H9 (cell line): ENCODE results near the gene FAM78A. TPM values are rescaled to one million over a fixed set of nuclear protein-coding genes. Genes with fewer than 3 reads are reported as not detected.

Experiments used
- DNase-seq: peaks from one replicate; pipeline ENCODE4 v3.0.0-alpha.2; 2017
- H2AFZ ChIP-seq: one replicate; pipeline ENCODE4 v1.6.1; 2013; ENCODE audit warnings: mild to moderate bottlenecking, low read length, control low read depth, moderate library complexity
- H2AK5ac ChIP-seq: 2 replicates; pipeline ENCODE4 v1.6.1; 2013; ENCODE audit warnings: low read length, control low read depth, mixed read lengths; ENCODE audit not compliant: insufficient read length
- H2BK120ac ChIP-seq: one replicate; pipeline ENCODE4 v1.6.1; 2013; ENCODE audit warnings: low read depth, mild to moderate bottlenecking, low read length, control low read depth, inconsistent platforms; ENCODE audit not compliant: poor library complexity, severe bottlenecking
- H2BK12ac ChIP-seq: 2 replicates; pipeline ENCODE4 v1.6.1; 2013; ENCODE audit warnings: low read length, control low read depth, mixed read lengths, low read depth; ENCODE audit not compliant: insufficient read length
- H2BK15ac ChIP-seq: 2 replicates; pipeline ENCODE4 v1.6.1; 2013; ENCODE audit warnings: low read depth, low read length, control low read depth
- H2BK20ac ChIP-seq: one replicate; pipeline ENCODE4 v1.6.1; 2013; ENCODE audit warnings: low read depth, mild to moderate bottlenecking, low read length, control low read depth, inconsistent platforms; ENCODE audit not compliant: poor library complexity, severe bottlenecking
- H2BK5ac ChIP-seq: 2 replicates; pipeline ENCODE4 v1.6.1; 2013; ENCODE audit warnings: low read length, control low read depth, mixed read lengths; ENCODE audit not compliant: insufficient read length
- H3K14ac ChIP-seq: 2 replicates; pipeline ENCODE4 v1.6.1; 2013; ENCODE audit warnings: low read length, control low read depth; ENCODE audit not compliant: insufficient read depth
- H3K18ac ChIP-seq: 2 replicates; pipeline ENCODE4 v1.6.1; 2013; ENCODE audit warnings: low read depth, mild to moderate bottlenecking, mixed read lengths, low read length, control low read depth; ENCODE audit not compliant: insufficient read length
- H3K23ac ChIP-seq: 2 replicates; pipeline ENCODE4 v1.6.1; 2013; ENCODE audit warnings: low read length, control low read depth, mixed read lengths, low read depth; ENCODE audit not compliant: insufficient read length
- H3K23me2 ChIP-seq: 2 replicates; pipeline ENCODE4 v1.6.1; 2013; ENCODE audit warnings: low read depth, mild to moderate bottlenecking, mixed read lengths, low read length, control low read depth; ENCODE audit not compliant: insufficient read length, poor library complexity, severe bottlenecking
- H3K27ac ChIP-seq: 2 replicates; pipeline ENCODE4 v1.5.1; 2013; ENCODE audit warnings: low read length, control low read depth, mixed read lengths, low read depth; ENCODE audit not compliant: insufficient read length
- H3K27me3 ChIP-seq: 2 replicates; pipeline ENCODE4 v1.6.1; 2013; ENCODE audit warnings: low read length, control low read depth, inconsistent platforms; ENCODE audit not compliant: insufficient read depth
- H3K4ac ChIP-seq: 2 replicates; pipeline ENCODE4 v1.6.1; 2013; ENCODE audit warnings: low read depth, mild to moderate bottlenecking, control low read depth, inconsistent platforms, low read length, moderate library complexity
- H3K4me1 ChIP-seq: 2 replicates; pipeline ENCODE4 v1.6.1; 2013; ENCODE audit warnings: low read length, control low read depth, inconsistent platforms; ENCODE audit not compliant: insufficient read depth
- H3K4me2 ChIP-seq: 2 replicates; pipeline ENCODE4 v1.6.1; 2013; ENCODE audit warnings: low read length, control low read depth, mixed read lengths; ENCODE audit not compliant: insufficient read length, insufficient read depth
- H3K56ac ChIP-seq: 2 replicates; pipeline ENCODE4 v1.6.1; 2013; ENCODE audit warnings: low read depth, mild to moderate bottlenecking, mixed read lengths, low read length, control low read depth; ENCODE audit not compliant: insufficient read length
- H3K79me1 ChIP-seq: 2 replicates; pipeline ENCODE4 v1.6.1; 2013; ENCODE audit warnings: low read depth, mild to moderate bottlenecking, moderate library complexity, low read length, control low read depth, inconsistent platforms; ENCODE audit not compliant: insufficient read depth, poor library complexity, severe bottlenecking
- H3K79me2 ChIP-seq: 2 replicates; pipeline ENCODE4 v1.6.1; 2013; ENCODE audit warnings: low read length, control low read depth, inconsistent platforms; ENCODE audit not compliant: insufficient read depth
- H3K9ac ChIP-seq: 2 replicates; pipeline ENCODE4 v1.6.1; 2013; ENCODE audit warnings: low read length, control low read depth, mixed read lengths; ENCODE audit not compliant: insufficient read length; ENCODE audit errors: extremely low read depth
- H3K9me3 ChIP-seq: one replicate; pipeline ENCODE4 v1.6.1; 2013; ENCODE audit warnings: low read depth, low read length, inconsistent platforms; ENCODE audit not compliant: control insufficient read depth
- H3T11ph ChIP-seq: one replicate; pipeline ENCODE4 v1.6.1; 2013; ENCODE audit warnings: mild to moderate bottlenecking, low read length, control low read depth, inconsistent platforms
- H4K20me1 ChIP-seq: one replicate; pipeline ENCODE4 v1.6.1; 2013; ENCODE audit not compliant: control insufficient read depth, insufficient read length, insufficient read depth
- H4K5ac ChIP-seq: 2 replicates; pipeline ENCODE4 v1.6.1; 2013; ENCODE audit warnings: low read depth, mild to moderate bottlenecking, mixed read lengths, low read length, control low read depth; ENCODE audit not compliant: insufficient read length
- H4K8ac ChIP-seq: replicated peaks from 2 replicates; pipeline ENCODE4 v1.6.1; 2013; ENCODE audit warnings: low read length, control low read depth, mixed read lengths, low read depth; ENCODE audit not compliant: insufficient read length
- H4K91ac ChIP-seq: 2 replicates; pipeline ENCODE4 v1.6.1; 2013; ENCODE audit warnings: low read depth, mild to moderate bottlenecking, moderate library complexity, mixed read lengths, low read length, control low read depth; ENCODE audit not compliant: insufficient read length
- H3K27ac Mint-ChIP-seq, 3 experiments: 2 replicates in 2 of 3; 3 replicates in 1 of 3; pipeline ENCODE4 v1.8.0; 2020 to 2021; ENCODE audit warnings: mixed read lengths in 3 of 3, mild to moderate bottlenecking in 1 of 3, moderate library complexity in 1 of 3
- H3K27me3 Mint-ChIP-seq: 2 replicates; pipeline ENCODE4 v1.8.0; 2021; ENCODE audit warnings: low read depth, mild to moderate bottlenecking, moderate library complexity, mixed read lengths
- H3K36me3 Mint-ChIP-seq, 3 experiments: 2 replicates in 2 of 3; 3 replicates in 1 of 3; pipeline ENCODE4 v1.8.0; 2020 to 2021; ENCODE audit warnings: low read depth in 3 of 3, mixed read lengths in 3 of 3; ENCODE audit not compliant: insufficient read depth in 1 of 3
- H3K4me1 Mint-ChIP-seq, 2 experiments: 2 replicates each; pipeline ENCODE4 v1.8.0; 2020; ENCODE audit warnings: mixed read lengths in 2 of 2
- H3K4me3 Mint-ChIP-seq, 2 experiments: 2 replicates in 1 of 2; 3 replicates in 1 of 2; pipeline ENCODE4 v1.8.0; 2020 to 2021; ENCODE audit warnings: mild to moderate bottlenecking in 2 of 2, mixed read lengths in 2 of 2, moderate library complexity in 1 of 2
- H3K9me3 Mint-ChIP-seq, 2 experiments: 2 replicates in 1 of 2; 3 replicates in 1 of 2; pipeline ENCODE4 v1.8.0; 2020; ENCODE audit warnings: mild to moderate bottlenecking in 2 of 2, mixed read lengths in 2 of 2, moderate library complexity in 1 of 2
- WGBS: extraction: QIAGEN DNeasy Blood & Tissue Kit; methylation state at CpG from one replicate; pipeline ENCODE4 v1.1.7; 2013; ENCODE audit warnings: missing lambda C conversion rate, low lambda C conversion rate, mixed read lengths; ENCODE audit not compliant: insufficient read length; ENCODE audit errors: extremely low coverage; 5-methylcytosine and 5-hydroxymethylcytosine counted together
- total RNA-seq: library from RNA; stranded (reverse); gene quantifications from 2 replicates; pipeline ENCODE4 v1.2.1, GENCODE V29; 2021
- TF ChIP-seq, protein P1 (sequence below): fragments of 200-600 bp; sonication (generic); conservative IDR thresholded peaks from 3 replicates; pipeline ENCODE4 v1.8.0; 2021; ENCODE audit warnings: antibody characterized with exemption, mild to moderate bottlenecking

FAM78A gene
- total RNA-seq, 1 experiment from 2014 or later, result 1.9 TPM

DNA sequence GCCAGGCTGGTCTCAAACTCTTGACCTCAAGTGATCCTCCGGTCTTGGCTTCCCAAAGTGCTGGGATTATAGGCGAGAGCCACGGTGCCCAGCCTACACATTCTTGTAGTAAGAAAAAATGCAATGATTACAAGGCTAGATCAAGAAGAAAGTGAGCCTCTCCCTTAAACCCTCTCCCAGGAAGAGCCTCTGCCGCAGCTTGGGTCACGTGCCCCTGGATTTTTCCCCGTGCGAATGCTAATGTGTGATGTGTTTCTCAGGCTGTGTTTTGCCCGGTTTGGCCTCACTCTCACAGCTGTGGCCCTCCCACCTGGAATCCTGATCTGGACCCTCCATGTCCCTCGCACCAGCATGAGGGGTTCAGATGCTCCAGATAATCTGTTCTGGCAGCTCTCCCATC lies 20.1 kb upstream of the FAM78A start:
- H3K23ac ChIP-seq, result no peak overlapping the region
- H3K27ac ChIP-seq, result no peak overlapping the region
- H3K56ac ChIP-seq, result no peak overlapping the region
- H3K9me3 ChIP-seq, result no peaks in the 10 kb centered on the region
- Mint-ChIP-seq H3K9me3 (no peaks in the 10 kb centered on the region), H3K27me3 (no peaks in the 10 kb centered on the region), H3K4me1 (peaks cover 0 to 2% of the 10 kb centered on the region in 2 experiments; a peak in 2 of 4 replicates), H3K27ac (peak overlapping the region in 1 of 3 experiments; percentile 10; a peak in 1 of 7 replicates), H3K36me3 (no peaks in the 10 kb centered on the region), H3K4me3 (no peak overlapping the region)
- no peak overlapping the region for H2AFZ ChIP-seq
- H4K5ac ChIP-seq, result no peak overlapping the region
- H3K9ac ChIP-seq, result no peak overlapping the region
- no peak overlapping the region for H3K4ac ChIP-seq
- no peaks in the 10 kb centered on the region for H3K79me1 ChIP-seq
- no peaks in the 10 kb centered on the region for H3K79me2 ChIP-seq
- H3T11ph ChIP-seq, result no peak overlapping the region
- H2BK12ac ChIP-seq, result no peak overlapping the region
- H2BK20ac ChIP-seq, result no peak overlapping the region
- WGBS, result no CpG with 5 or more reads among the region's 9 CpGs
- no peak for DNase-seq
- H3K18ac ChIP-seq, result no peak overlapping the region
- H4K20me1 ChIP-seq, result no peaks in the 10 kb centered on the region
- H3K4me1 ChIP-seq, result no peaks in the 10 kb centered on the region
- no peak overlapping the region for H2BK120ac ChIP-seq
- H4K91ac ChIP-seq, result no peak overlapping the region
- H2AK5ac ChIP-seq, result no peak overlapping the region
- TF ChIP-seq, protein P1, sequence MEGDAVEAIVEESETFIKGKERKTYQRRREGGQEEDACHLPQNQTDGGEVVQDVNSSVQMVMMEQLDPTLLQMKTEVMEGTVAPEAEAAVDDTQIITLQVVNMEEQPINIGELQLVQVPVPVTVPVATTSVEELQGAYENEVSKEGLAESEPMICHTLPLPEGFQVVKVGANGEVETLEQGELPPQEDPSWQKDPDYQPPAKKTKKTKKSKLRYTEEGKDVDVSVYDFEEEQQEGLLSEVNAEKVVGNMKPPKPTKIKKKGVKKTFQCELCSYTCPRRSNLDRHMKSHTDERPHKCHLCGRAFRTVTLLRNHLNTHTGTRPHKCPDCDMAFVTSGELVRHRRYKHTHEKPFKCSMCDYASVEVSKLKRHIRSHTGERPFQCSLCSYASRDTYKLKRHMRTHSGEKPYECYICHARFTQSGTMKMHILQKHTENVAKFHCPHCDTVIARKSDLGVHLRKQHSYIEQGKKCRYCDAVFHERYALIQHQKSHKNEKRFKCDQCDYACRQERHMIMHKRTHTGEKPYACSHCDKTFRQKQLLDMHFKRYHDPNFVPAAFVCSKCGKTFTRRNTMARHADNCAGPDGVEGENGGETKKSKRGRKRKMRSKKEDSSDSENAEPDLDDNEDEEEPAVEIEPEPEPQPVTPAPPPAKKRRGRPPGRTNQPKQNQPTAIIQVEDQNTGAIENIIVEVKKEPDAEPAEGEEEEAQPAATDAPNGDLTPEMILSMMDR, result no peak
- H3K27me3 ChIP-seq, result no peaks in the 10 kb centered on the region
- no peak overlapping the region for H2BK5ac ChIP-seq
- H3K23me2 ChIP-seq, result no peaks in the 10 kb centered on the region
- no peak overlapping the region for H3K4me2 ChIP-seq
- H3K14ac ChIP-seq, result no peak overlapping the region; the same call in 1 of the 2 replicates
- no peak overlapping the region for H4K8ac ChIP-seq
- no peak overlapping the region for H2BK15ac ChIP-seq
